ENCODE results near the gene HCK. TPM values are rescaled to one million over a fixed set of nuclear protein-coding genes. Genes with fewer than 3 reads are reported as not detected.
A peak's percentile ranks its signal among the peaks of the same experiment; 100 is the strongest.

Gene HCK
- total RNA-seq, 1 donor from 2014 or later: 99.9 TPM

- H3K4me3 ChIP-seq: no peak overlapping the region
- H3K27me3 ChIP-seq (ENCODE audit: low read depth): no peaks in the 10 kb centered on the region
- ATAC-seq (no peak), DNase-seq (no peak)
- H3K9me3 ChIP-seq: no peaks in the 10 kb centered on the region
- TF ChIP-seq, protein P1, sequence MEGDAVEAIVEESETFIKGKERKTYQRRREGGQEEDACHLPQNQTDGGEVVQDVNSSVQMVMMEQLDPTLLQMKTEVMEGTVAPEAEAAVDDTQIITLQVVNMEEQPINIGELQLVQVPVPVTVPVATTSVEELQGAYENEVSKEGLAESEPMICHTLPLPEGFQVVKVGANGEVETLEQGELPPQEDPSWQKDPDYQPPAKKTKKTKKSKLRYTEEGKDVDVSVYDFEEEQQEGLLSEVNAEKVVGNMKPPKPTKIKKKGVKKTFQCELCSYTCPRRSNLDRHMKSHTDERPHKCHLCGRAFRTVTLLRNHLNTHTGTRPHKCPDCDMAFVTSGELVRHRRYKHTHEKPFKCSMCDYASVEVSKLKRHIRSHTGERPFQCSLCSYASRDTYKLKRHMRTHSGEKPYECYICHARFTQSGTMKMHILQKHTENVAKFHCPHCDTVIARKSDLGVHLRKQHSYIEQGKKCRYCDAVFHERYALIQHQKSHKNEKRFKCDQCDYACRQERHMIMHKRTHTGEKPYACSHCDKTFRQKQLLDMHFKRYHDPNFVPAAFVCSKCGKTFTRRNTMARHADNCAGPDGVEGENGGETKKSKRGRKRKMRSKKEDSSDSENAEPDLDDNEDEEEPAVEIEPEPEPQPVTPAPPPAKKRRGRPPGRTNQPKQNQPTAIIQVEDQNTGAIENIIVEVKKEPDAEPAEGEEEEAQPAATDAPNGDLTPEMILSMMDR (IDR thresholded peaks at IDR 0.05): no peak
- intact Hi-C loops (cut with DNase I): no loop called here
- H3K27ac ChIP-seq: no peak overlapping the region
- H3K4me1 ChIP-seq: peaks cover 12% of the 10 kb centered on the region
- no peaks in the 10 kb centered on the region for H3K36me3 ChIP-seq
Measured at GRCh38 chr20:32064667-32065066, 12.6 kb downstream of the HCK start.

- Histone ChIP-seq H3K4me1 (peaks cover 12% of the 10 kb centered on the region), H3K36me3 (no peaks in the 10 kb centered on the region), H3K9me3 (no peaks in the 10 kb centered on the region), H3K27me3 (ENCODE audit: low read depth) (no peaks in the 10 kb centered on the region), H3K4me3 (no peak overlapping the region), H3K27ac (no peak overlapping the region)
- TF ChIP-seq, protein P1 (IDR thresholded peaks at IDR 0.05): no peak
- ATAC-seq: no peak
- intact Hi-C loops (cut with DNase I): no loop called here
- DNase-seq: no peak
Measured at GRCh38 chr20:32067234-32067821, 15.3 kb downstream of the HCK start.

DNA sequence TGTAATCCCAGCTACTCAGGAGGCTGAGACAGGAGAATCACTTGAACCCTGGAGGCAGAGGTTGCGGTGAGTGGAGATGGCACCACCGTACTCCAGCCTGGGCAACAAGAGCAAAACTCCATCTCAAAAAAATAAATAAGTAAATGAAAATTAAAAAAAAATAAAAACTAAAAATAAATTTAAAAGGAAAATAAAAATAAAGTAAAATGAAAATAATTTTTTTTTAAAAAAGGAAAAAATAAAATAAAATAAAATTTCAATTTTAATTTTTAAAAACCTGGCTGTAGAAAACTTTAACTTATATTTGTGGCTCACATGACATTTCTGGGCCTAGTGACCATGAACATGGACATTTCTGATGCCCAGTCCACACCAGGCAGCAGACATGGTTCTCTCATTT is 16.1 kb downstream of the HCK start:
- no peaks in the 10 kb centered on the region for H3K36me3 ChIP-seq
- ATAC-seq (no peak), DNase-seq (no peak)
- H3K4me3 ChIP-seq: no peak overlapping the region
- no peak overlapping the region for H3K27ac ChIP-seq
- peaks cover 11% of the 10 kb centered on the region for H3K4me1 ChIP-seq
- intact Hi-C loops (cut with DNase I): no loop called here
- no peaks in the 10 kb centered on the region for H3K9me3 ChIP-seq
- TF ChIP-seq, protein P1 (IDR thresholded peaks at IDR 0.05): no peak
- no peaks in the 10 kb centered on the region for H3K27me3 ChIP-seq (ENCODE audit: low read depth)

DNA sequence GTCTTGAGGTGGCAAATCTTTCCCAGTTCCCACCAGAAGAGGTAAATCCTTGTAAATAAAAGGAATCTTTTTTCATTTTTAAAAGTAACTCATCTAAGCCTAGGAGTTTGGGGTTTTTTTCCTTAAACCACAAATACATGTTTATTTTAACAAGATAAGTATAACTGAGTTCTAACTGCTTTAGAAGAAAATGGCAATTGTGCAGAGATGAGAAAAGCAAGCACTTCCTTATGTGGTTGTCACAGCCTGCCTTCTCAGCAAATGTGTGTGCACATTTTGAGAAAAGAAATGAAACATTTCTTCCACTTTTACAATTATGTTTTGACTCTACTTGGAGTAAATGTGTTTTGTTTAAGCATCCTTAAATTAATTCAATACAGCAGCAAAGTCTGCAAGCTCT is 17.7 kb downstream of the HCK start:
- no peaks in the 10 kb centered on the region for H3K36me3 ChIP-seq
- TF ChIP-seq, protein P1 (IDR thresholded peaks at IDR 0.05): no peak

GRCh38 chr20:32070282-32070681 is 18.2 kb downstream of the HCK start:
- TF ChIP-seq, protein P1 (IDR thresholded peaks at IDR 0.05): no peak
- intact Hi-C loops (cut with DNase I): no loop called here
- Histone ChIP-seq H3K36me3 (no peaks in the 10 kb centered on the region), H3K9me3 (no peaks in the 10 kb centered on the region), H3K27ac (no peak overlapping the region), H3K4me3 (no peak overlapping the region), H3K4me1 (no peaks in the 10 kb centered on the region), H3K27me3 (ENCODE audit: low read depth) (no peaks in the 10 kb centered on the region)
- DNase-seq (no peak), ATAC-seq (no peak)

More for the DNA sequence above, 17.7 kb downstream of the HCK start:
- H3K27ac ChIP-seq: peak overlapping the region; percentile 65
- H3K27me3 ChIP-seq (ENCODE audit: low read depth): no peaks in the 10 kb centered on the region
- no peak overlapping the region for H3K4me3 ChIP-seq
- no peaks in the 10 kb centered on the region for H3K9me3 ChIP-seq
- intact Hi-C loops (cut with DNase I): no loop called here
- no peak for ATAC-seq
- no peaks in the 10 kb centered on the region for H3K4me1 ChIP-seq
- DNase-seq: no peak
